Esophagus squamous epithelium (tissue), 4 donors: Measurements from ENCODE around the gene NUDT1.

Experiments
- CTCF ChIP-seq, 6 experiments: fragments of 450-650 bp in 4 of 6; fragments of 200-600 bp in 2 of 6; sonication (generic) in 2 of 6; IDR thresholded peaks; one replicate each; pipeline ENCODE4 v1.5.1; 2016 to 2019; ENCODE audit warnings: antibody characterized with exemption in 6 of 6, mild to moderate bottlenecking in 4 of 6, moderate library complexity in 4 of 6
- POLR2A ChIP-seq, 4 donors: fragments of 450-650 bp; IDR thresholded peaks; one replicate each; pipeline ENCODE4 v1.6.1; 2017; ENCODE audit warnings: antibody characterized with exemption in 4 of 4, mild to moderate bottlenecking in 4 of 4, moderate library complexity in 3 of 4

GRCh38 chr7:2219606-2220005 is 22.4 kb upstream of the NUDT1 start:
- TF ChIP-seq CTCF (IDR thresholded peaks at IDR 0.05), result no peak
- TF ChIP-seq POLR2A (IDR thresholded peaks at IDR 0.05), result no peak
